ENCODE results near the gene RB1. TPM values are rescaled to one million over a fixed set of nuclear protein-coding genes. Genes with fewer than 3 reads are reported as not detected.

RB1 gene
- total RNA-seq, 2 donors from 2014 or later = 36.0 to 40.3 TPM

DNA sequence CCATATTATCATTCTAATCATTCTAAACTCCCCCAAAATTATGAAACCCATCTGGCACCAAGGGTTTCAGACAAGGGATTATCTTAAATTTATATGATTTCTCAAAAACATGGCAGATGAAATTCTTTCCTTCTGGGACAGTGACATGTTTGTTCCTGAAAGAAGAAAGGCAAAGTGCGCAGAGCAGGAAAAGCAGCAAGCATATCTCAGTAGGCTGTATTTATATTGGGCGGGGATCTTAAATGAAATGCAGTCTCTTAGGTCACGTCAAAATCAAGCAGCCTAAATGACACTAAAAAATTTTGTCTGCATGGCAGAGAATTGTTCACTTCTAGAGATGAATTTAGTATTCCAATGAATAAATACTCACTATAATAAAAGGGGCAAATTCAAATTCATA lies 180.0 kb downstream of the RB1 start:
- DNase-seq (ENCODE audit: low spot score) (no peak), ATAC-seq (no peak)
- Mint-ChIP-seq H3K9me3 (no peaks in the 10 kb centered on the region), H3K4me1 (ENCODE audit: low read depth in 2 of 2) (peaks cover 19 to 20% of the 10 kb centered on the region in 2 donors), H3K4me3 (no peak overlapping the region), H3K36me3 (peaks cover 30% of the 10 kb centered on the region), H3K27ac (no peak overlapping the region), H3K27me3 (no peaks in the 10 kb centered on the region)

DNA sequence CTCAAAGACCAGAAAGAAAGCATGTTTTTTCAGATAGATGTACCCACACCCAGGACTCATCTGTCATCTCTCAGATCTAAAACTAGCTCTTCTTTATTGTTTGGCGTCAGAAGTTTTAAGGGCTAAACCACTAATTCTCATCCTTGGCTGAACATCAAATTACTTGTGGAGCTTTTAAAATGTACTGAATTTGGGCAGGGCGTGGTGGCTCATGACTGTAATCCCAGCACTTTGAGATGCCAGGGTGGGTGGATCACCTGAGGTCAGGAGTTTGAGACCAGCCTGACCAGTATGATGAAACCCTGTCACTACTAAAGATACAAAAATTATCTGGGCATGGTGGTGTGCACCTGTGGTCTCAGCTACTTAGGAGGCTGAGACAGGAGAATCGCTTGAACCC lies 181.9 kb downstream of the RB1 start:
- Mint-ChIP-seq H3K9me3 (no peaks in the 10 kb centered on the region), H3K4me3 (no peak overlapping the region), H3K27me3 (no peaks in the 10 kb centered on the region), H3K4me1 (ENCODE audit: low read depth in 2 of 2) (peaks cover 31 to 32% of the 10 kb centered on the region in 2 donors), H3K36me3 (peaks cover 34% of the 10 kb centered on the region), H3K27ac (peak overlapping the region in 1 of 2 donors; percentile 33)
- ATAC-seq (no peak), DNase-seq (ENCODE audit: low spot score) (no peak)

DNA sequence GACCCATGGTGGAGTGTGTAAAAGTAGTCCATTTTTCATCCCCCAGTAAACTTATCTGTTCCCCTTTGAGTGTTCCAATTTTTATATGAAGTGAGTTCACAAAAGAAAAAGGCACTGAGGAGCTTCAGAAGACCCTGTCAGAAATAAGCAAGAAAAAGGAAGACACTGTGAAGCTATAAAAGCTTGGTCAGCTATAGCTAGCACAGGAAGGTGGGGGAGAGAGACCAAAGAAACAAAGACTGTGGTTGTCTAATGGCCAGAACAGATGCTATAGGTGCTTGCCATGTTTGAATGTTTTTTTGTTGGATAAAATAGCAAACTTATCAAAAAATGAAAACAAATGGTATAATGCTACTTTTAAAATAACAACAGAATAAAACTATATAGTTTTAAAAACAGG lies 182.8 kb downstream of the RB1 start:
- DNase-seq (ENCODE audit: low spot score) (no peak), ATAC-seq (peak in 1 of 2 donors; percentile 42)
- Mint-ChIP-seq H3K4me3 (no peak overlapping the region), H3K9me3 (no peaks in the 10 kb centered on the region), H3K27ac (peak overlapping the region; percentile 23 to 74), H3K27me3 (no peaks in the 10 kb centered on the region), H3K4me1 (ENCODE audit: low read depth in 2 of 2) (peaks cover 32 to 36% of the 10 kb centered on the region in 2 donors), H3K36me3 (peaks cover 34% of the 10 kb centered on the region)

DNA sequence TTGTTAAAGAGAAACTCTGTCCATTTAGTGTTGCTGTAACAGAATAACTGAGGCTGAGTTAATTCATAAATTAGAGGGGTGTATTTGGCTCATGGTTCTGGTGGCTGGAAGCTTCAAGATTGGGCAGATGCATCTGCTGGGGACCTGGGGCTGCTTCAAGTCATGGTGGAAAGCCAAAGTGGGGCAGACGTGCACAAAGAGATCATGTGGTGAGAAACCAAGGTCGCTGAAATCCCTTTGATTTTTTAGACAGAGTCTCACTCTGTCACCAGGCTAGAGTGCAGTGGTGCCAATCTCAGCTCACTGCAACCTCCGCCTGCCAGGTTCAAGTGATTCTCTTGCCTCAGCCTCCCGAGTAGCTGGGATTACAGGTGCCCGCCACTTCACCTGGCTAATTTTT lies 183.3 kb downstream of the RB1 start:
- H3K27ac Mint-ChIP-seq = peak overlapping the region; percentile 23 to 74
- H3K4me1 Mint-ChIP-seq (ENCODE audit: low read depth in 2 of 2) = peaks cover 32 to 38% of the 10 kb centered on the region in 2 donors
- H3K9me3 Mint-ChIP-seq = no peaks in the 10 kb centered on the region
- H3K27me3 Mint-ChIP-seq = no peaks in the 10 kb centered on the region
- DNase-seq (ENCODE audit: low spot score) (no peak), ATAC-seq (no peak)
- peaks cover 34% of the 10 kb centered on the region for H3K36me3 Mint-ChIP-seq
- peak overlapping the region; percentile 46 for H3K4me3 Mint-ChIP-seq

DNA sequence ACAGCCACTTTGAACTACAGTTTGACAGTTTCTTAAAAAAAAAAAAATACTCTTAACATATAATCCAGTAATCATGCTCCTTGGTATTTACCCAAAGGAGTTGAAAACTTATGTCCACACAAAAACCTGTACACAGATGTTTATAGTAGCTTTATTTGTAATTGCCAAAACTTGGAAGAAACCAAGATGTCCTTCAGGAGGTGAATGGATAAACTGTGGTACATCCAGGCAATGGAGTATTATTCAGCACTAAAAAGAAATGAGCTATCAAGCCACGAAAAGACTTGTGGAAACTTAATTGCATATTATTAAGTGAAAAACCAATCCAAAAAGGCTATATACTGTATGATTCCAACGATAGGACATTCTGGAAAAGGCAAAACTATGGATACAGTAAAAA lies 184.4 kb downstream of the RB1 start:
- Mint-ChIP-seq H3K9me3 (no peaks in the 10 kb centered on the region), H3K27me3 (no peaks in the 10 kb centered on the region), H3K27ac (no peak overlapping the region), H3K4me1 (ENCODE audit: low read depth in 2 of 2) (peaks cover 32 to 36% of the 10 kb centered on the region in 2 donors), H3K36me3 (peaks cover 24% of the 10 kb centered on the region), H3K4me3 (peak overlapping the region; percentile 56)
- no peak for DNase-seq (ENCODE audit: low spot score)
- no peak for ATAC-seq

DNA sequence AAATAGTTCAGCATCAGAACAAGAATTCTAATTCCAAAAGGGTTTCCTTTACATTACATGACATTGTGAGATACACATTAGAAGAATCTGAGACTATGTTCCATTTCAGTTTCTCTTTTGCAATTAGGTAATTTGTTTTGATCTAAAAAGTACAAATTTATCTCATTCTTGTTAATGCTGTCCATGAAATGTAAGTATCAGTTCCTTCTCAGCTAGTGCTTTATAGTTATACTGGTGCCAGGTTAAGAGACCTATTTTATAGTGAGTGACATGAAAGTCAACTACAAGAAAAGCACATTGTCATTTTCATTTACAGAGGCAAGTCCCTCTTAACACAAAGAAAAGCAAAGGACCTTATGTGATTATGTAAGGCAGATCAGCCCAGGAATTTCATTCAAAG lies 185.4 kb downstream of the RB1 start:
- H3K27me3 Mint-ChIP-seq = no peaks in the 10 kb centered on the region
- no peak for DNase-seq (ENCODE audit: low spot score)
- no peak overlapping the region for H3K27ac Mint-ChIP-seq
- no peaks in the 10 kb centered on the region for H3K9me3 Mint-ChIP-seq
- peaks cover 23% of the 10 kb centered on the region for H3K36me3 Mint-ChIP-seq
- peaks cover 32 to 36% of the 10 kb centered on the region in 2 donors for H3K4me1 Mint-ChIP-seq (ENCODE audit: low read depth in 2 of 2)
- no peak overlapping the region for H3K4me3 Mint-ChIP-seq
- ATAC-seq = no peak

DNA sequence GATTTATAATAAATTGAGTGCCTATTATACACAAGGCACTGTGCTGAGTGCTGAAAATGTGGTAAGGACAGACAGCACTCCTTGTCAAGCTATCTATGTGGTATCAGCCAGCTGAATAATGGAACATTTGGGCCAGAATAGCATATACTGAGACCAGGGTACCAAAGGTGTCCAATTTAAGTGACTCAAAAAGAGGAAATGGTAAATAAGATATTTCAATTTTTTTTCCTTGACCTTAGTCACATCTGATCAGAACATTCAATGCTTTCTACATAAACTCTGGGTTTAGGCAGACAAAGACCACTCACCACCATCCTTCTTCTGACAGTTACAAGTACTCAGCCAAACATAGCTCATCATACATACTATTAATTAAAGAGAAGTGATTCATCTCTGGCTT lies 186.1 kb downstream of the RB1 start:
- DNase-seq (ENCODE audit: low spot score) = no peak
- Mint-ChIP-seq H3K27ac (no peak overlapping the region), H3K27me3 (no peaks in the 10 kb centered on the region), H3K4me1 (ENCODE audit: low read depth in 2 of 2) (peaks cover 32 to 36% of the 10 kb centered on the region in 2 donors), H3K4me3 (no peak overlapping the region), H3K9me3 (no peaks in the 10 kb centered on the region), H3K36me3 (peaks cover 23% of the 10 kb centered on the region)
- ATAC-seq = no peak

DNA sequence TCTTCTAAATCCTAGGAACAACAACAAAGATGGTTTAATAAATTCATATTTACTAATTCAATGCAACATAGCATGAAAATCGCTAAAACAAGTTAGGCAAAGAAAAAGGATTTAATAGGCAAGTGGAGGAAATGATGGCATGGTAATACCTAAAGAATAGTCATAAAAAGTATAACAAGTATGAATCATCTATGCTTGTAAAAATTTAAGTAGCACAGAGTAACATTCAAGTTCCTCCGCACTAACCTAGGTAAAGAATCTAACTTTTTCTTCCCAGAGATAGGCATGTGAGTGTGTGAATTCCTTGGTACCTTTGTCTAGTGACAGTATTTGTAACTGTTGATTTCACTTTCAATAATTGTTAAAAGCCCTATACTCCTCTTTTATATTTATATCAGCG lies 186.7 kb downstream of the RB1 start:
- Mint-ChIP-seq H3K27ac (no peak overlapping the region), H3K4me3 (no peak overlapping the region), H3K9me3 (no peaks in the 10 kb centered on the region), H3K27me3 (no peaks in the 10 kb centered on the region), H3K4me1 (ENCODE audit: low read depth in 2 of 2) (peaks cover 32 to 36% of the 10 kb centered on the region in 2 donors), H3K36me3 (peaks cover 23% of the 10 kb centered on the region)
- DNase-seq (ENCODE audit: low spot score) (no peak), ATAC-seq (no peak)

DNA sequence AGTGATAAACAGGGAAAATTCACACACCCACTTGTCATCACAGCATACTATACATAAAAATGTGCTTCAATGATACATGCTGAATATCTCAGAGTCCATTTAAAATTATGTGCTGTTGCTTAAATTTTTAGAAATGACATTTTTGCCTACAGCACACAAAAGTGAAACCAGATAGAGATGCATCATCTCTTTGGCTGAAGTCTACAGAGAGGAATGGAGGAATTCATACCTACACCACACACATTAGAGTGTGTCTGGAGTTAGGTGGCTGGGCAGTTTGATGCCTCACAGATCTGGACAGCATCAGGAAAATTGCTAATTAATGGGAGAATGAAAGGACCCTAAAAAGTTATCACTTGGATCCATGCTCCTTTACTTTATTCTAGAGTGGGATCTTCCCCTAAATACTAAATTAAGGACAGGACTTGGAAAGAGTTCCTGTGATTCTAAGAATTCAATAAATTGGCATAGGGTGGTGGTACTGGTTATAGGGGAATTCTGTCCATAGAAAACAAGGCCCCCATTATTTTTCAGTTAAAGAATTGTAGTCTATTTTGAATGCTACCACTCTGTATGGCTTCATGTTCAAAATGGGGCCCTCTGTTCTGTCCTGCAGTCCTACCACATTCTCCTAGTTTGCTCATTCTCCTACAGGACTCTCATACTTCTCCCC lies 188.0 kb downstream of the RB1 start:
- H3K4me1 Mint-ChIP-seq (ENCODE audit: low read depth in 2 of 2) = peaks cover 34 to 39% of the 10 kb centered on the region in 2 donors
- no peak overlapping the region for H3K27ac Mint-ChIP-seq
- H3K9me3 Mint-ChIP-seq = no peaks in the 10 kb centered on the region
- H3K36me3 Mint-ChIP-seq = peaks cover 17% of the 10 kb centered on the region
- ATAC-seq (peak; percentile 8 to 59), DNase-seq (ENCODE audit: low spot score) (no peak)
- H3K4me3 Mint-ChIP-seq = no peak overlapping the region
- no peaks in the 10 kb centered on the region for H3K27me3 Mint-ChIP-seq

DNA sequence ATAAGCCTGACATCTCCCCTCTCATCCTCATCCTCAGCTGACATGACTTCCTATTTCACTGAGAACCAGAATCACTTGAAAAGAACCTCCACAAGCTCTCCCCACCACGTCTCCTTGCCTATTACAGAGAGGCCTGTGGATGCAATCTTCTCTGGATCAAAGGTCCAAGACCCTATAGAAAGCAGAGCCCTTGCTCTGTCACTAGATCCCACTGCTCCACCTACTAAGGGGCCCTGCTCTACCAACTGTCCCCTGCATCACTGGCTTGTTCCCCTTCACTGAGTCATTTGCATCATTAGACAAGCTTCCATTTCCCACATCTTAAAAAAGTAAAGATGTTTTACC lies 188.5 kb downstream of the RB1 start:
- H3K36me3 Mint-ChIP-seq = peaks cover 15% of the 10 kb centered on the region
- H3K27me3 Mint-ChIP-seq = no peaks in the 10 kb centered on the region
- peaks cover 37 to 40% of the 10 kb centered on the region in 2 donors for H3K4me1 Mint-ChIP-seq (ENCODE audit: low read depth in 2 of 2)
- H3K9me3 Mint-ChIP-seq = no peaks in the 10 kb centered on the region
- DNase-seq (ENCODE audit: low spot score) (no peak), ATAC-seq (peak; percentile 64 to 67)
- no peak overlapping the region for H3K4me3 Mint-ChIP-seq
- H3K27ac Mint-ChIP-seq = no peak overlapping the region

DNA sequence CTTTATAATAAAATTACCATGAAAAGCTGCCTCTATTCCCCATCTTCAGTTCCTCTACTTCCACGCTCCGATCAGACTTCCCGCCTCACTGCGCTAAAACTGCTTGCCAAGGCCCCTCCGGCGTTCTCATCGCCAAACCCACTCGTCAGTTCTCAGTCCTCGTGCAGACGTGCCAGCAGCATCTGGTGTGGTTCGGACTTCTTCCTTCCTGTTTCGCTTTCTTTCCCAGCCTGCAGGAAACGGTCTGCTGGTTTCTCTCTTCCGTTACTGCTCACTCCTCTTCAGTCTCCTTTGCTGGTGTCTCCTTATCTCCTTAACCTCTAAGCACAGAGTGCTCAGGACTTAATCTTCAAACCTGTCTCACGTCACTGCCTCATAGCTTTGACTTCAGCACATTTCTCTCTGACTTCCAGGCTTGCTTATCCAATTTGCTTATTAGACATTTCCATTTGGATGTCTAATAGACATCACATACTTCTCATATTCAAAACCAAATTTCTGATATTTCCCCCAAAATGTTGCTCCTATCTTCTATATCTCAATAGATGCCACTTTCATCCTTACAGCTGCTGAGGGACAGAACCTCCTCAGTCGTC lies 189.0 kb downstream of the RB1 start:
- no peaks in the 10 kb centered on the region for H3K27me3 Mint-ChIP-seq
- DNase-seq (ENCODE audit: low spot score) = peak; percentile 88
- peak; percentile 88 to 90 for ATAC-seq
- H3K9me3 Mint-ChIP-seq = no peaks in the 10 kb centered on the region
- H3K27ac Mint-ChIP-seq = no peak overlapping the region
- H3K4me1 Mint-ChIP-seq (ENCODE audit: low read depth in 2 of 2) = peaks cover 38 to 40% of the 10 kb centered on the region in 2 donors
- H3K36me3 Mint-ChIP-seq = peaks cover 10% of the 10 kb centered on the region
- no peak overlapping the region for H3K4me3 Mint-ChIP-seq

DNA sequence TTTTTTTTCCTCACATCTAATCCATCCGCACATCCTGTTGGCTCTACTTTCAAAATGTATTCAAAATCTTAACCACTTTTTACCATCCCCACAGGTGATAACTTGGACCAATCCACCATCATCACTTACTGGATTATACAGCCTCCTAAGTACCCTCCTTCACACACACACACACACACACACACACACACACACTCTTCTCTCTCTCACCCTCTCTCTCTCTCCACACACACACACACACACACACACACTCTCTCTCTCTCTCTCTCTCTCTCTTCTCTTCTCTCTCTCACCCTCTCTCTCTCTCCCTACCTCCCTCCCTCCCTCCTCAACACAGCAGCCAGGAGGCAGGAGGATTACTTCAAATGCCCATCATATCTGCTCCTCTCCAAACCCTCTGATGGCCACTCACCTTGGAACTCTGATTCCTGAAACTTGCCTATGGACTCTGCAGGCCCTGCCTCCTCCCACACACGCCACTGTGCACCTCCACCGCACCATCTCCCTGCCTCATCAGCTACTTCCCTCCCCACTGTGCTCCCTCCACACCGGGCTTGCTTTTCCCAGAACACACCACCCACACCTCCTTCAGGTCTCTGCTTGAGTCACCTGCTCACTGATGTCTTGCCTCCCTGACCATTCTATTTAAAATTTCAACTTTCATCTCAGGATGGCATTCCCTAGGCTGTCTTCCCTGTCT lies 189.7 kb downstream of the RB1 start:
- Mint-ChIP-seq H3K27ac (no peak overlapping the region), H3K36me3 (peaks cover 6% of the 10 kb centered on the region), H3K9me3 (no peaks in the 10 kb centered on the region), H3K4me1 (ENCODE audit: low read depth in 2 of 2) (peaks cover 35 to 36% of the 10 kb centered on the region in 2 donors), H3K27me3 (no peaks in the 10 kb centered on the region), H3K4me3 (no peak overlapping the region)
- DNase-seq (ENCODE audit: low spot score) (no peak), ATAC-seq (peak; percentile 0 to 11)

DNA sequence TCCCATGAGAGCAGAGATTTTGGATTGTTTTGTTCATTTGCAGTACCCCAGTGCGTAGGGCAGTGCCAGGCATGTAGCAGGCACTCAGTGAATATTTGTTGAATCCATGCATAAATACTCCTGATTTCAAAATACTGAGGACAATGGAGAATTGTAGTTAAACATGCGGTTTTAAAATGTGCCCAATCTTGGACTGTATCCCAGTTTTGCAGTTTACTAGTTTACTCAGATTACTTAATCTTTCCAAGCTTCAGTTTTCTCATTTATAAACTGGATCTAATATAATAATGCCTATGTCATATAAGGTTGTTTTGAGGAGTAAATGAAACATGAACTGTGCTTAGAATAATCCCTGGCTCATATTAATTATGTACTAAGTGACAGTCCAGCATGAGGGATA lies 190.3 kb downstream of the RB1 start:
- ATAC-seq = no peak
- no peak overlapping the region for H3K27ac Mint-ChIP-seq
- DNase-seq (ENCODE audit: low spot score) = no peak
- H3K36me3 Mint-ChIP-seq = peaks cover 8% of the 10 kb centered on the region
- H3K27me3 Mint-ChIP-seq = no peaks in the 10 kb centered on the region
- no peaks in the 10 kb centered on the region for H3K9me3 Mint-ChIP-seq
- peaks cover 36 to 37% of the 10 kb centered on the region in 2 donors for H3K4me1 Mint-ChIP-seq (ENCODE audit: low read depth in 2 of 2)
- H3K4me3 Mint-ChIP-seq = no peak overlapping the region

DNA sequence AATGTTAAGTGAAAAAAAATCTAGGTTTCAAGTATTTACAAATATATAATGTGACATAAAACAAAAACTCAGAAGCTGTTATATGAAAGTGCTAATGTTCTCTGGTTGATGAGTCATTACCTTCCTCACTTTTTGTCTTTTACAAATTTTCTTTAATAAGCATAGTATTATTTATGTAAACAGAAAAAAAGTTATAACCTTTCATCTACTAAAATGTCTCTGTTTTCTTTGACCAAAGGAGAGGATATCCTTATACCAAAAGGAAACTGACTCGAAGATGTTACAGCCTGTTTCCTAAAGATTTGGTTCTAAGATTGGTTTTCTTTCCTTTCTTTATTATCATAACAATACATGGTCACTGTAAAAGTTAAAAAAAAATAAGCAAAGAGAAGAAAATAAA lies 191.3 kb downstream of the RB1 start:
- Mint-ChIP-seq H3K36me3 (peaks cover 12% of the 10 kb centered on the region), H3K9me3 (no peaks in the 10 kb centered on the region), H3K4me3 (no peak overlapping the region), H3K27ac (no peak overlapping the region), H3K27me3 (no peaks in the 10 kb centered on the region), H3K4me1 (ENCODE audit: low read depth in 2 of 2) (peaks cover 37 to 39% of the 10 kb centered on the region in 2 donors)
- no peak for ATAC-seq
- no peak for DNase-seq (ENCODE audit: low spot score)

Measured in natural killer cell treated with Interleukin-12 subunit alpha and Interleukin-12 subunit beta and Interleukin-15 and Interleukin-18, amount 100 ng/mL, for 72 hours (primary cell).